ENCODE data around the gene PKP4. TPM values are rescaled to one million over a fixed set of nuclear protein-coding genes. Genes with fewer than 3 reads are reported as not detected.

PKP4 gene
- polyA plus RNA-seq, 1 donor from 2014 or later = 24.2 TPM

DNA sequence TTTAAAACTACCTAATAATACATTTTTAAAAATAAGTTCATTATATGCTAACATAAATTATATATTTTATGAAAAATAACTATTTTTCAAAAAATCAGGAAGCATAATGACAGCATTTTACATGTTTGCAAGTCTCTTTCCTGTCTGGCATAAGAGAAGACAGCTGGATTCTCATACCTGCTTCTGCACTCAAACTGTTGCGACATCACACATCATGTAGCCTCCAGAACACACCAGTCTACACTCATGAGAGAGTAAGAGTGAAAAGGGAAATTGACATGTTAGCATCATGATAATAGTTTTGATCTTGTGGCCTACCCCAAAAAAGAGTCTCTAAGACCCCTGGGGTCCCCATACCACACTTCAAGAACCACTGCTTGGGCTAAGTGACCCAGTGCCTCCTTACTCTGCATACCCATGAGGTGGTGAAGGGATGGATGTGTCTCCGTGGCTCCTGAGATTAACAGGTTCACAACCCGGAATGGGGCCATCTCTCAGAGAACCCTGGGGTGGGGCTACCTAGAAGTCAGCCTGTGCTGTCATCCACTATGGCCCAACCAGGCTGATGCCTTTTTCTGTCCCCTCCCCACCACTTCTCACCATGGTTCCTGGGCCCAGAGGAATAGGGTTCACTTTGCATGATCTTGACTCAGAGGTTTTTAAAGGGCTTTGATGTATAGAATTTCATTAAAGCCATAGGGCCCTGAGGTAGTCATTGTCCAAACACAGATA is 235.8 kb downstream of the PKP4 start:
- H3K27me3 ChIP-seq (ENCODE audit: insufficient read depth, low read depth, low read length) = no peaks in the 10 kb centered on the region
- no peaks in the 10 kb centered on the region for H3K79me2 ChIP-seq (replicated peaks; ENCODE audit: insufficient read depth, low read length)
- H3K27ac ChIP-seq (ENCODE audit: low read length) = no peak overlapping the region
- no peak overlapping the region for H3K4me2 ChIP-seq (ENCODE audit: low read length)
- TF ChIP-seq, protein P1, sequence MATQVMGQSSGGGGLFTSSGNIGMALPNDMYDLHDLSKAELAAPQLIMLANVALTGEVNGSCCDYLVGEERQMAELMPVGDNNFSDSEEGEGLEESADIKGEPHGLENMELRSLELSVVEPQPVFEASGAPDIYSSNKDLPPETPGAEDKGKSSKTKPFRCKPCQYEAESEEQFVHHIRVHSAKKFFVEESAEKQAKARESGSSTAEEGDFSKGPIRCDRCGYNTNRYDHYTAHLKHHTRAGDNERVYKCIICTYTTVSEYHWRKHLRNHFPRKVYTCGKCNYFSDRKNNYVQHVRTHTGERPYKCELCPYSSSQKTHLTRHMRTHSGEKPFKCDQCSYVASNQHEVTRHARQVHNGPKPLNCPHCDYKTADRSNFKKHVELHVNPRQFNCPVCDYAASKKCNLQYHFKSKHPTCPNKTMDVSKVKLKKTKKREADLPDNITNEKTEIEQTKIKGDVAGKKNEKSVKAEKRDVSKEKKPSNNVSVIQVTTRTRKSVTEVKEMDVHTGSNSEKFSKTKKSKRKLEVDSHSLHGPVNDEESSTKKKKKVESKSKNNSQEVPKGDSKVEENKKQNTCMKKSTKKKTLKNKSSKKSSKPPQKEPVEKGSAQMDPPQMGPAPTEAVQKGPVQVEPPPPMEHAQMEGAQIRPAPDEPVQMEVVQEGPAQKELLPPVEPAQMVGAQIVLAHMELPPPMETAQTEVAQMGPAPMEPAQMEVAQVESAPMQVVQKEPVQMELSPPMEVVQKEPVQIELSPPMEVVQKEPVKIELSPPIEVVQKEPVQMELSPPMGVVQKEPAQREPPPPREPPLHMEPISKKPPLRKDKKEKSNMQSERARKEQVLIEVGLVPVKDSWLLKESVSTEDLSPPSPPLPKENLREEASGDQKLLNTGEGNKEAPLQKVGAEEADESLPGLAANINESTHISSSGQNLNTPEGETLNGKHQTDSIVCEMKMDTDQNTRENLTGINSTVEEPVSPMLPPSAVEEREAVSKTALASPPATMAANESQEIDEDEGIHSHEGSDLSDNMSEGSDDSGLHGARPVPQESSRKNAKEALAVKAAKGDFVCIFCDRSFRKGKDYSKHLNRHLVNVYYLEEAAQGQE (IDR thresholded peaks at IDR 0.05; ENCODE audit: borderline replicate concordance) = no peak
- no peak for TF ChIP-seq SMC3 (conservative IDR thresholded peaks at IDR 0.05; ENCODE audit: poor library complexity)
- TF ChIP-seq EP300 (conservative IDR thresholded peaks at IDR 0.05; ENCODE audit: poor library complexity, severe bottlenecking) = no peak
- TF ChIP-seq TAF1 (IDR thresholded peaks at IDR 0.05; ENCODE audit: low read depth) = no peak
- no peak for TF ChIP-seq CTCF (IDR thresholded peaks at IDR 0.05; ENCODE audit: poor library complexity, severe bottlenecking)
- no peak for TF ChIP-seq POLR2AphosphoS5 (IDR thresholded peaks at IDR 0.05)
- no peak for TF ChIP-seq MXI1 (conservative IDR thresholded peaks at IDR 0.05; ENCODE audit: poor library complexity, severe bottlenecking)
- no peaks in the 10 kb centered on the region for H4K20me1 ChIP-seq (ENCODE audit: insufficient read depth)
- no peak overlapping the region for H3K9ac ChIP-seq (ENCODE audit: low read length)
- H3K4me3 ChIP-seq (ENCODE audit: low read length) = no peak overlapping the region
- H3F3A ChIP-seq (ENCODE audit: insufficient read depth, low read length, poor library complexity, severe bottlenecking) = no peaks in the 10 kb centered on the region
- no peak overlapping the region for H2AFZ ChIP-seq (ENCODE audit: low read depth, low read length)
- no peaks in the 10 kb centered on the region for H3K9me3 ChIP-seq (ENCODE audit: low read length)
- no peaks in the 10 kb centered on the region for H3K36me3 ChIP-seq (ENCODE audit: insufficient read depth, low read length)
- H3K9me2 ChIP-seq (ENCODE audit: insufficient read depth, low read length) = no peaks in the 10 kb centered on the region

GRCh38 chr2:158693476-158693875 is 236.7 kb downstream of the PKP4 start:
- H3K9me2 ChIP-seq (ENCODE audit: insufficient read depth, low read length) = no peaks in the 10 kb centered on the region
- no peak overlapping the region for H3K9ac ChIP-seq (ENCODE audit: low read length)
- no peaks in the 10 kb centered on the region for H3K9me3 ChIP-seq (ENCODE audit: low read length)
- H3K4me2 ChIP-seq (ENCODE audit: low read length) = no peak overlapping the region
- no peak overlapping the region for H3K4me3 ChIP-seq (ENCODE audit: low read length)
- no peaks in the 10 kb centered on the region for H3K36me3 ChIP-seq (ENCODE audit: insufficient read depth, low read length)
- H3K79me2 ChIP-seq (replicated peaks; ENCODE audit: insufficient read depth, low read length) = no peaks in the 10 kb centered on the region
- H2AFZ ChIP-seq (ENCODE audit: low read depth, low read length) = no peak overlapping the region
- no peak for TF ChIP-seq SMC3 (conservative IDR thresholded peaks at IDR 0.05; ENCODE audit: poor library complexity)
- no peak for TF ChIP-seq EP300 (conservative IDR thresholded peaks at IDR 0.05; ENCODE audit: poor library complexity, severe bottlenecking)
- TF ChIP-seq EZH2 (IDR thresholded peaks at IDR 0.05; ENCODE audit: borderline replicate concordance, insufficient read depth, low read length, poor library complexity, severe bottlenecking) = no peak
- no peak overlapping the region for H3K27ac ChIP-seq (ENCODE audit: low read length)
- H3F3A ChIP-seq (ENCODE audit: insufficient read depth, low read length, poor library complexity, severe bottlenecking) = no peaks in the 10 kb centered on the region
- no peaks in the 10 kb centered on the region for H4K20me1 ChIP-seq (ENCODE audit: insufficient read depth)
- no peaks in the 10 kb centered on the region for H3K27me3 ChIP-seq (ENCODE audit: insufficient read depth, low read depth, low read length)
